ENCODE data around the gene ZKSCAN7. TPM values are rescaled to one million over a fixed set of nuclear protein-coding genes. Genes with fewer than 3 reads are reported as not detected.
A peak's percentile ranks its signal among the peaks of the same experiment; 100 is the strongest.

ZKSCAN7 gene
- total and polyA plus RNA-seq, 2 experiments from 2014 or later: 4.7 to 17.8 TPM

DNA sequence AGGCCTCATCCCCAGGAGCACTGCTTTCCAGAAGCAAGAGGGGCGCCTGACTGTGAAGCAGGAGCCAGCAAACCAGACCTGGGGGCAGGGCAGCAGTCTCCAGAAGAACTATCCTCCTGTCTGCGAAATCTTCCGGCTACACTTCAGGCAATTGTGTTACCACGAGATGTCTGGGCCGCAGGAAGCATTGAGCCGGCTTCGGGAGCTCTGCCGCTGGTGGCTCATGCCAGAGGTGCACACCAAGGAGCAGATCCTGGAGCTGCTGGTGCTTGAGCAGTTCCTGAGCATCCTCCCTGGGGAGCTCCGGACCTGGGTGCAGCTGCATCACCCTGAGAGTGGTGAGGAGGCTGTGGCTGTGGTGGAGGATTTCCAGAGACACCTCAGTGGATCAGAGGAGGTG lies 2.1 kb downstream of the ZKSCAN7 start:
- Mint-ChIP-seq H3K4me1 (peaks cover 15% of the 10 kb centered on the region), H3K27me3 (ENCODE audit: insufficient read depth, low read depth, poor library complexity) (peaks cover 6% of the 10 kb centered on the region), H3K9me3 (peaks cover 26% of the 10 kb centered on the region), H3K36me3 (ENCODE audit: low read depth) (peaks cover 59% of the 10 kb centered on the region), H3K27ac (no peak overlapping the region), H3K4me3 (0 out of 3 replicates have a peak overlapping the region, but pooled peaks have one; percentile 21)
- Histone ChIP-seq H3K4me1 (ENCODE audit: insufficient read depth) (peaks cover 11% of the 10 kb centered on the region; the same call in 1 of the 2 replicates), H3K4me3 (no peak overlapping the region), H3K9me2 (ENCODE audit: insufficient read depth) (peaks cover 12% of the 10 kb centered on the region), H4K20me1 (replicated peaks; ENCODE audit: insufficient read depth) (no peaks in the 10 kb centered on the region), H3F3A (replicated peaks; ENCODE audit: low read depth) (no peaks in the 10 kb centered on the region), H2AFZ (no peak overlapping the region), H3K27me3 (ENCODE audit: insufficient read depth) (peaks cover 16% of the 10 kb centered on the region; the same call in 1 of the 2 replicates), H3K27ac (ENCODE audit: low read depth) (no peak overlapping the region), H3K4me2 (no peak overlapping the region), H3K79me2 (replicated peaks; ENCODE audit: insufficient read depth) (peaks cover 15% of the 10 kb centered on the region), H3K36me3 (ENCODE audit: insufficient read depth) (peaks cover 31% of the 10 kb centered on the region)
- no peak for TF ChIP-seq CREB1 (CRISPR knock-in tag; IDR thresholded peaks at IDR 0.05; ENCODE audit: low read depth)
- no peak for TF ChIP-seq ZNF331 (CRISPR knock-in tag; IDR thresholded peaks at IDR 0.05; ENCODE audit: low read depth)
- TF ChIP-seq STAT1 (IDR thresholded peaks at IDR 0.05; ENCODE audit: unreplicated experiment): no peak
- TF ChIP-seq NANOG (IDR thresholded peaks at IDR 0.05; ENCODE audit: borderline replicate concordance): no peak
- no peak for TF ChIP-seq POLR2AphosphoS5 (IDR thresholded peaks at IDR 0.05; ENCODE audit: low read depth)
- TF ChIP-seq, protein P1, sequence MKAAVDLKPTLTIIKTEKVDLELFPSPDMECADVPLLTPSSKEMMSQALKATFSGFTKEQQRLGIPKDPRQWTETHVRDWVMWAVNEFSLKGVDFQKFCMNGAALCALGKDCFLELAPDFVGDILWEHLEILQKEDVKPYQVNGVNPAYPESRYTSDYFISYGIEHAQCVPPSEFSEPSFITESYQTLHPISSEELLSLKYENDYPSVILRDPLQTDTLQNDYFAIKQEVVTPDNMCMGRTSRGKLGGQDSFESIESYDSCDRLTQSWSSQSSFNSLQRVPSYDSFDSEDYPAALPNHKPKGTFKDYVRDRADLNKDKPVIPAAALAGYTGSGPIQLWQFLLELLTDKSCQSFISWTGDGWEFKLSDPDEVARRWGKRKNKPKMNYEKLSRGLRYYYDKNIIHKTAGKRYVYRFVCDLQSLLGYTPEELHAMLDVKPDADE (IDR thresholded peaks at IDR 0.05): no peak
- TF ChIP-seq EZH2phosphoT487 (IDR thresholded peaks at IDR 0.05; ENCODE audit: unreplicated experiment): no peak
- TF ChIP-seq EZH2 (IDR thresholded peaks at IDR 0.05; ENCODE audit: low read depth, unreplicated experiment): no peak
- no peak for TF ChIP-seq JUNB (IDR thresholded peaks at IDR 0.05; ENCODE audit: unreplicated experiment)
- TF ChIP-seq, protein P2, sequence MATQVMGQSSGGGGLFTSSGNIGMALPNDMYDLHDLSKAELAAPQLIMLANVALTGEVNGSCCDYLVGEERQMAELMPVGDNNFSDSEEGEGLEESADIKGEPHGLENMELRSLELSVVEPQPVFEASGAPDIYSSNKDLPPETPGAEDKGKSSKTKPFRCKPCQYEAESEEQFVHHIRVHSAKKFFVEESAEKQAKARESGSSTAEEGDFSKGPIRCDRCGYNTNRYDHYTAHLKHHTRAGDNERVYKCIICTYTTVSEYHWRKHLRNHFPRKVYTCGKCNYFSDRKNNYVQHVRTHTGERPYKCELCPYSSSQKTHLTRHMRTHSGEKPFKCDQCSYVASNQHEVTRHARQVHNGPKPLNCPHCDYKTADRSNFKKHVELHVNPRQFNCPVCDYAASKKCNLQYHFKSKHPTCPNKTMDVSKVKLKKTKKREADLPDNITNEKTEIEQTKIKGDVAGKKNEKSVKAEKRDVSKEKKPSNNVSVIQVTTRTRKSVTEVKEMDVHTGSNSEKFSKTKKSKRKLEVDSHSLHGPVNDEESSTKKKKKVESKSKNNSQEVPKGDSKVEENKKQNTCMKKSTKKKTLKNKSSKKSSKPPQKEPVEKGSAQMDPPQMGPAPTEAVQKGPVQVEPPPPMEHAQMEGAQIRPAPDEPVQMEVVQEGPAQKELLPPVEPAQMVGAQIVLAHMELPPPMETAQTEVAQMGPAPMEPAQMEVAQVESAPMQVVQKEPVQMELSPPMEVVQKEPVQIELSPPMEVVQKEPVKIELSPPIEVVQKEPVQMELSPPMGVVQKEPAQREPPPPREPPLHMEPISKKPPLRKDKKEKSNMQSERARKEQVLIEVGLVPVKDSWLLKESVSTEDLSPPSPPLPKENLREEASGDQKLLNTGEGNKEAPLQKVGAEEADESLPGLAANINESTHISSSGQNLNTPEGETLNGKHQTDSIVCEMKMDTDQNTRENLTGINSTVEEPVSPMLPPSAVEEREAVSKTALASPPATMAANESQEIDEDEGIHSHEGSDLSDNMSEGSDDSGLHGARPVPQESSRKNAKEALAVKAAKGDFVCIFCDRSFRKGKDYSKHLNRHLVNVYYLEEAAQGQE (IDR thresholded peaks at IDR 0.05; ENCODE audit: unreplicated experiment): no peak
- TF ChIP-seq, protein P3, sequence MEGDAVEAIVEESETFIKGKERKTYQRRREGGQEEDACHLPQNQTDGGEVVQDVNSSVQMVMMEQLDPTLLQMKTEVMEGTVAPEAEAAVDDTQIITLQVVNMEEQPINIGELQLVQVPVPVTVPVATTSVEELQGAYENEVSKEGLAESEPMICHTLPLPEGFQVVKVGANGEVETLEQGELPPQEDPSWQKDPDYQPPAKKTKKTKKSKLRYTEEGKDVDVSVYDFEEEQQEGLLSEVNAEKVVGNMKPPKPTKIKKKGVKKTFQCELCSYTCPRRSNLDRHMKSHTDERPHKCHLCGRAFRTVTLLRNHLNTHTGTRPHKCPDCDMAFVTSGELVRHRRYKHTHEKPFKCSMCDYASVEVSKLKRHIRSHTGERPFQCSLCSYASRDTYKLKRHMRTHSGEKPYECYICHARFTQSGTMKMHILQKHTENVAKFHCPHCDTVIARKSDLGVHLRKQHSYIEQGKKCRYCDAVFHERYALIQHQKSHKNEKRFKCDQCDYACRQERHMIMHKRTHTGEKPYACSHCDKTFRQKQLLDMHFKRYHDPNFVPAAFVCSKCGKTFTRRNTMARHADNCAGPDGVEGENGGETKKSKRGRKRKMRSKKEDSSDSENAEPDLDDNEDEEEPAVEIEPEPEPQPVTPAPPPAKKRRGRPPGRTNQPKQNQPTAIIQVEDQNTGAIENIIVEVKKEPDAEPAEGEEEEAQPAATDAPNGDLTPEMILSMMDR (conservative IDR thresholded peaks at IDR 0.05; ENCODE audit: low read depth in 2 of 2): no peak
- no peak for TF ChIP-seq ZNF114 (CRISPR knock-in tag; IDR thresholded peaks at IDR 0.05)
- TF ChIP-seq ZNF462 (CRISPR knock-in tag; IDR thresholded peaks at IDR 0.05): no peak
- ATAC-seq (no peak), DNase-seq (ENCODE audit: low spot score) (no peak)
